ENCODE data around the gene ZFR2. TPM values are rescaled to one million over a fixed set of nuclear protein-coding genes. Genes with fewer than 3 reads are reported as not detected.

ZFR2 gene
- polyA plus RNA-seq, 2 of the 4 experiments (the other 2 are of a cell fraction) = 0.14 to 0.30 TPM

- no peak for ATAC-seq
- H3K4me3 ChIP-seq = no peak overlapping the region
- no peaks in the 10 kb centered on the region for H3K4me1 ChIP-seq
- H3K27ac ChIP-seq = no peak overlapping the region
- FAIRE-seq = no peak
- WGBS (ENCODE audit: missing lambda C conversion rate) = 69% methylated on average over 12 of the region's 29 CpGs
- CTCF ChIA-PET = interaction anchor here (1.4 kb wide), 1 partner anchor 157 kb away, joined by 3 read pairs; no protein-coding TSS in a partner anchor
- TF ChIP-seq KDM5A (IDR thresholded peaks at IDR 0.05) (no peak), ESRRA (IDR thresholded peaks at IDR 0.05; ENCODE audit: borderline replicate concordance, low read length) (no peak), JUN (IDR thresholded peaks at IDR 0.05) (no peak), FOSB (CRISPR knock-in tag; IDR thresholded peaks at IDR 0.05) (no peak), CHD4 (IDR thresholded peaks at IDR 0.05; ENCODE audit: borderline replicate concordance) (no peak), HOXA7 (CRISPR knock-in tag; IDR thresholded peaks at IDR 0.05) (no peak), HES2 (IDR thresholded peaks at IDR 0.05) (no peak), MAFK (IDR thresholded peaks at IDR 0.05; ENCODE audit: partially characterized antibody) (no peak), KDM1A (IDR thresholded peaks at IDR 0.05; ENCODE audit: low read depth) (no peak), NPAS2 (CRISPR knock-in tag; IDR thresholded peaks at IDR 0.05; ENCODE audit: borderline replicate concordance) (no peak), ZC3H11A (IDR thresholded peaks at IDR 0.05) (no peak), MAZ (IDR thresholded peaks at IDR 0.05; ENCODE audit: borderline replicate concordance, low read depth, low read length) (no peak), REST (IDR thresholded peaks at IDR 0.05) (no peak), NFE2L2 (conservative IDR thresholded peaks at IDR 0.05; ENCODE audit: low read length) (no peak), POLR2A (IDR thresholded peaks at IDR 0.05; ENCODE audit: low read length) (no peak), USF2 (IDR thresholded peaks at IDR 0.05) (no peak), ZSCAN20 (CRISPR knock-in tag; IDR thresholded peaks at IDR 0.05) (no peak), JUNB (IDR thresholded peaks at IDR 0.05) (no peak), CBX2 (IDR thresholded peaks at IDR 0.05; ENCODE audit: borderline replicate concordance, low read depth) (no peak)
- no peak overlapping the region for H3K4me2 ChIP-seq
- POLR2A ChIA-PET = no interaction called here
- H3K9me3 ChIP-seq = no peaks in the 10 kb centered on the region
- no peak for DNase-seq (ENCODE audit: low read depth in 1 of 2, low spot score in 1 of 2)
Measured at GRCh38 chr19:3805859-3806258, 63.0 kb downstream of the ZFR2 start.

GRCh38 chr19:3804429-3804828 lies 64.4 kb downstream of the ZFR2 start:
- 73% methylated on average over 2 of the region's 13 CpGs for WGBS (ENCODE audit: missing lambda C conversion rate)
- no peak for FAIRE-seq
- no peak for TF ChIP-seq POLR2AphosphoS2 (conservative IDR thresholded peaks at IDR 0.05; ENCODE audit: low read length)
- TF ChIP-seq RAD21 (conservative IDR thresholded peaks at IDR 0.05 in 1 of 2, IDR thresholded peaks at IDR 0.05 in 1 of 2) = no peak
- no peak for TF ChIP-seq PBX3 (IDR thresholded peaks at IDR 0.05)
- TF ChIP-seq FOXS1 (CRISPR knock-in tag; IDR thresholded peaks at IDR 0.05) = no peak
- no peak for TF ChIP-seq HEYL (CRISPR knock-in tag; IDR thresholded peaks at IDR 0.05)
- no peak for TF ChIP-seq CBX2 (IDR thresholded peaks at IDR 0.05; ENCODE audit: borderline replicate concordance, low read depth)
- no peak for TF ChIP-seq HOXA7 (CRISPR knock-in tag; IDR thresholded peaks at IDR 0.05)
- no peak for TF ChIP-seq EP300 (IDR thresholded peaks at IDR 0.05)
- TF ChIP-seq ESRRA (IDR thresholded peaks at IDR 0.05; ENCODE audit: borderline replicate concordance, low read length) = no peak
- TF ChIP-seq KDM5A (IDR thresholded peaks at IDR 0.05) = no peak
- no peak for TF ChIP-seq HOXB13 (CRISPR knock-in tag; IDR thresholded peaks at IDR 0.05; ENCODE audit: low read depth)
- no peak for TF ChIP-seq FOSB (CRISPR knock-in tag; IDR thresholded peaks at IDR 0.05)
- no peak for TF ChIP-seq RCOR1 (IDR thresholded peaks at IDR 0.05; ENCODE audit: low read depth, low read length)
- Histone ChIP-seq H3K9me3 (no peaks in the 10 kb centered on the region), H3K4me2 (no peak overlapping the region), H3K4me1 (no peaks in the 10 kb centered on the region), H3K27ac (no peak overlapping the region), H3K4me3 (no peak overlapping the region)
- DNase-seq (ENCODE audit: low read depth in 1 of 2, low spot score in 1 of 2) = no peak
- ATAC-seq = no peak
- ChIA-PET CTCF (interaction anchor here (1.1 kb wide), 1 partner anchor 17 kb away, joined by 5 read pairs; no protein-coding TSS in a partner anchor), POLR2A (no interaction called here)
